Endodermal cell (in vitro differentiated cells): Measurements from ENCODE around the gene MDFIC. TPM values are rescaled to one million over a fixed set of nuclear protein-coding genes. Genes with fewer than 3 reads are reported as not detected.
A peak's percentile ranks its signal among the peaks of the same experiment; 100 is the strongest.

Source experiments
- DNase-seq: peaks from one replicate; pipeline ENCODE4 v3.0.0-alpha.2; 2017
- H3K27ac ChIP-seq: 2 replicates; pipeline ENCODE4 v1.5.1; 2013; ENCODE audit warnings: mild to moderate bottlenecking, low read depth, low read length, moderate library complexity
- H3K27me3 ChIP-seq: 2 replicates; pipeline ENCODE4 v1.6.1; 2013; ENCODE audit warnings: mild to moderate bottlenecking, low read length, moderate library complexity; ENCODE audit not compliant: insufficient read depth, control insufficient read depth, poor library complexity, severe bottlenecking
- H3K36me3 ChIP-seq: 2 replicates; pipeline ENCODE4 v1.7.0; 2013; ENCODE audit warnings: mild to moderate bottlenecking, low read length, moderate library complexity; ENCODE audit not compliant: control insufficient read depth, insufficient read depth
- H3K4me1 ChIP-seq: one replicate; pipeline ENCODE4 v1.7.0; 2013; ENCODE audit warnings: low read length; ENCODE audit not compliant: control insufficient read depth, insufficient read depth
- H3K4me3 ChIP-seq: 2 replicates; pipeline ENCODE4 v1.5.1; 2013; ENCODE audit warnings: mild to moderate bottlenecking, low read length, moderate library complexity
- H3K9ac ChIP-seq: 2 replicates; pipeline ENCODE4 v1.6.1; 2013; ENCODE audit warnings: mild to moderate bottlenecking, low read length, moderate library complexity; ENCODE audit not compliant: poor library complexity, severe bottlenecking; ENCODE audit errors: extremely low read depth
- H3K9me3 ChIP-seq: 2 replicates; pipeline ENCODE4 v1.6.1; 2013; ENCODE audit warnings: mild to moderate bottlenecking, low read length, moderate library complexity; ENCODE audit not compliant: control insufficient read depth
- H3K27ac Mint-ChIP-seq: 2 replicates; pipeline ENCODE4 v1.8.0; 2020; ENCODE audit warnings: mixed read lengths
- H3K27me3 Mint-ChIP-seq: 2 replicates; pipeline ENCODE4 v1.8.0; 2021; ENCODE audit warnings: mild to moderate bottlenecking, mixed read lengths; ENCODE audit not compliant: insufficient read depth
- H3K36me3 Mint-ChIP-seq: 2 replicates; pipeline ENCODE4 v1.8.0; 2020; ENCODE audit warnings: low read depth, mixed read lengths
- H3K4me1 Mint-ChIP-seq: 2 replicates; pipeline ENCODE4 v1.8.0; 2020; ENCODE audit warnings: mixed read lengths
- H3K4me3 Mint-ChIP-seq: 2 replicates; pipeline ENCODE4 v1.8.0; 2020; ENCODE audit warnings: mild to moderate bottlenecking, moderate library complexity, mixed read lengths
- H3K9me3 Mint-ChIP-seq: 2 replicates; pipeline ENCODE4 v1.8.0; 2020; ENCODE audit warnings: mild to moderate bottlenecking, mixed read lengths
- WGBS, 2 experiments: methylation state at CpG; one replicate each; pipeline versions ENCODE4 v1.1.5 to v1.1.7; 2013; ENCODE audit warnings: missing lambda C conversion rate in 2 of 2, mixed read lengths in 1 of 2; ENCODE audit not compliant: insufficient coverage in 1 of 2, insufficient read length in 1 of 2; 5-methylcytosine and 5-hydroxymethylcytosine counted together
- total RNA-seq, 2 donors: library from RNA; stranded (reverse); fragmentation: NEBNext Ultra II Directional in 1 of 2; extraction: Animal tissue kit (Norgen Biotek cat#: 25700) in 1 of 2; gene quantifications; 2 replicates in 1 of 2; 3 replicates in 1 of 2; pipeline ENCODE4 v1.2.1, GENCODE V29; 2021
- TF ChIP-seq, protein P1 (sequence below): fragments of 200-600 bp; sonication (generic); conservative IDR thresholded peaks from 2 replicates; pipeline ENCODE4 v1.5.0; 2021; ENCODE audit warnings: antibody characterized with exemption, mild to moderate bottlenecking

Gene MDFIC
- total RNA-seq, 2 donors from 2014 or later, result 7.4 to 15.1 TPM

- Mint-ChIP-seq H3K9me3 (peaks cover 4% of the 10 kb centered on the region), H3K36me3 (no peaks in the 10 kb centered on the region), H3K27ac (no peak overlapping the region), H3K27me3 (no peaks in the 10 kb centered on the region), H3K4me3 (no peak overlapping the region), H3K4me1 (peaks cover 20% of the 10 kb centered on the region)
- Histone ChIP-seq H3K27me3 (no peaks in the 10 kb centered on the region), H3K9ac (no peak overlapping the region), H3K9me3 (no peaks in the 10 kb centered on the region), H3K27ac (no peak overlapping the region), H3K4me1 (peaks cover 10% of the 10 kb centered on the region), H3K4me3 (no peak overlapping the region), H3K36me3 (no peaks in the 10 kb centered on the region)
- no peak for DNase-seq
- WGBS, 2 experiments, result 74% methylated on average over 2 of the region's 3 CpGs; no CpG with 5 or more reads in 1 of the 2 experiments
- TF ChIP-seq, protein P1, sequence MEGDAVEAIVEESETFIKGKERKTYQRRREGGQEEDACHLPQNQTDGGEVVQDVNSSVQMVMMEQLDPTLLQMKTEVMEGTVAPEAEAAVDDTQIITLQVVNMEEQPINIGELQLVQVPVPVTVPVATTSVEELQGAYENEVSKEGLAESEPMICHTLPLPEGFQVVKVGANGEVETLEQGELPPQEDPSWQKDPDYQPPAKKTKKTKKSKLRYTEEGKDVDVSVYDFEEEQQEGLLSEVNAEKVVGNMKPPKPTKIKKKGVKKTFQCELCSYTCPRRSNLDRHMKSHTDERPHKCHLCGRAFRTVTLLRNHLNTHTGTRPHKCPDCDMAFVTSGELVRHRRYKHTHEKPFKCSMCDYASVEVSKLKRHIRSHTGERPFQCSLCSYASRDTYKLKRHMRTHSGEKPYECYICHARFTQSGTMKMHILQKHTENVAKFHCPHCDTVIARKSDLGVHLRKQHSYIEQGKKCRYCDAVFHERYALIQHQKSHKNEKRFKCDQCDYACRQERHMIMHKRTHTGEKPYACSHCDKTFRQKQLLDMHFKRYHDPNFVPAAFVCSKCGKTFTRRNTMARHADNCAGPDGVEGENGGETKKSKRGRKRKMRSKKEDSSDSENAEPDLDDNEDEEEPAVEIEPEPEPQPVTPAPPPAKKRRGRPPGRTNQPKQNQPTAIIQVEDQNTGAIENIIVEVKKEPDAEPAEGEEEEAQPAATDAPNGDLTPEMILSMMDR, result peak; percentile 57
These were observed 64.6 kb downstream of the MDFIC start for GRCh38 chr7:114986190-114987180.

DNA sequence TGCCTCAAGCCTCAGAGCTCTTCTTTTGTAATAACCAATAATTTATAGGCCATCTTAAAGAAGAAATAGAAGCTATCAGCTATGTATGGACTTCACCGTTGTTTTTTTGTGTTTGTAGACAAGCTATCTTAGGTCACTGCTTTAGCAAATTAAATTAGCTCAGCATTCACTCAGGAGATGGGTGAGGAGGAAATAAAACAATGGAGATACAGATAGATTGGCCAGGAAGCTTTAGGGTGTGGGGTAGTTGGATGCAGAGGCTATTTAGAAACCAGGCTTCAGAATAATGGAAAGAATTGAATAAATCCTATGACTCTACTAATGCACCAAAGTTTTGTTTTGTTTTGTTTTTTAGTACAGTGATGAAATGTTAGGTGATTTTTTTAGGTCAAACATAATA lies 66.1 kb downstream of the MDFIC start:
- 81 to 83% methylated on average over 1 of the region's 1 CpG for WGBS, 2 experiments
- no peaks in the 10 kb centered on the region for H3K27me3 Mint-ChIP-seq

GRCh38 chr7:114988755-114989375 lies 67.0 kb downstream of the MDFIC start:
- peaks cover 7% of the 10 kb centered on the region for H3K9me3 Mint-ChIP-seq
- no peaks in the 10 kb centered on the region for H3K27me3 ChIP-seq
- no peak for DNase-seq
- TF ChIP-seq, protein P1, result no peak
- peaks cover 2% of the 10 kb centered on the region for H3K36me3 Mint-ChIP-seq
- no peak overlapping the region for H3K27ac Mint-ChIP-seq
- peaks cover 20% of the 10 kb centered on the region for H3K4me1 Mint-ChIP-seq
- H3K4me3 Mint-ChIP-seq, result no peak overlapping the region
- H3K4me1 ChIP-seq, result peaks cover 10% of the 10 kb centered on the region
- H3K36me3 ChIP-seq, result no peaks in the 10 kb centered on the region
- H3K27me3 Mint-ChIP-seq, result no peaks in the 10 kb centered on the region
- no peak overlapping the region for H3K27ac ChIP-seq
- 82 to 85% methylated on average over 2 of the region's 2 CpGs for WGBS, 2 experiments
- peak overlapping the region; percentile 5 for H3K4me3 ChIP-seq
- no peaks in the 10 kb centered on the region for H3K9me3 ChIP-seq
- H3K9ac ChIP-seq, result no peak overlapping the region

More for the DNA sequence above, 66.1 kb downstream of the MDFIC start:
- H3K4me1 Mint-ChIP-seq, result peaks cover 20% of the 10 kb centered on the region
- Histone ChIP-seq H3K36me3 (no peaks in the 10 kb centered on the region), H3K27me3 (no peaks in the 10 kb centered on the region), H3K4me1 (peaks cover 10% of the 10 kb centered on the region), H3K27ac (no peak overlapping the region), H3K9me3 (no peaks in the 10 kb centered on the region), H3K4me3 (peak overlapping the region; percentile 5), H3K9ac (no peak overlapping the region)
- DNase-seq, result no peak
- H3K27ac Mint-ChIP-seq, result no peak overlapping the region
- peaks cover 2% of the 10 kb centered on the region for H3K36me3 Mint-ChIP-seq
- TF ChIP-seq, protein P1, result no peak
- H3K9me3 Mint-ChIP-seq, result peaks cover 7% of the 10 kb centered on the region
- H3K4me3 Mint-ChIP-seq, result no peak overlapping the region
